ENCODE data around the gene KDM4C. TPM values are rescaled to one million over a fixed set of nuclear protein-coding genes. Genes with fewer than 3 reads are reported as not detected.

The KDM4C gene
- total and polyA plus RNA-seq, 2 of the 13 experiments (the other 11 are each of a cell fraction or from before 2014, with no cell fraction given) = 19.4 to 23.6 TPM

- TF ChIP-seq PAXIP1 (CRISPR knock-in tag; conservative IDR thresholded peaks at IDR 0.05) (no peak), DMAP1 (CRISPR knock-in tag; IDR thresholded peaks at IDR 0.05) (no peak), ATAD3A (CRISPR knock-in tag; IDR thresholded peaks at IDR 0.05) (no peak), ZNF350 (CRISPR knock-in tag; IDR thresholded peaks at IDR 0.05; ENCODE audit: borderline replicate concordance, low read depth) (no peak), CSRNP1 (CRISPR knock-in tag; IDR thresholded peaks at IDR 0.05) (no peak), MIXL1 (CRISPR knock-in tag; IDR thresholded peaks at IDR 0.05) (no peak), TEAD2 (CRISPR knock-in tag; IDR thresholded peaks at IDR 0.05) (no peak), HIVEP1 (CRISPR knock-in tag; IDR thresholded peaks at IDR 0.05) (no peak), PBX2 (CRISPR knock-in tag; IDR thresholded peaks at IDR 0.05) (no peak), ZNF44 (CRISPR knock-in tag; IDR thresholded peaks at IDR 0.05) (no peak), E2F5 (CRISPR knock-in tag; conservative IDR thresholded peaks at IDR 0.05) (no peak), ATRX (CRISPR knock-in tag; IDR thresholded peaks at IDR 0.05; ENCODE audit: borderline replicate concordance) (no peak), MYNN (CRISPR knock-in tag; IDR thresholded peaks at IDR 0.05; ENCODE audit: low read depth) (no peak), LRRFIP1 (CRISPR knock-in tag; conservative IDR thresholded peaks at IDR 0.05) (no peak), POLR2G (IDR thresholded peaks at IDR 0.05; ENCODE audit: low read depth, low read length) (no peak), PITX1 (CRISPR knock-in tag; IDR thresholded peaks at IDR 0.05) (no peak), BCL3 (CRISPR knock-in tag; IDR thresholded peaks at IDR 0.05) (no peak), ZNF737 (CRISPR knock-in tag; IDR thresholded peaks at IDR 0.05; ENCODE audit: borderline replicate concordance) (no peak), HOXA9 (CRISPR knock-in tag; IDR thresholded peaks at IDR 0.05; ENCODE audit: borderline replicate concordance) (0 out of 2 replicates have a peak, but pooled peaks have one; percentile 16), SRSF9 (IDR thresholded peaks at IDR 0.05; ENCODE audit: borderline replicate concordance, insufficient read depth, low read depth, low read length, poor library complexity, severe bottlenecking) (no peak)
These were observed 679 bp upstream of the KDM4C start (continued) for GRCh38 chr9:6757132-6757455.
